Kidney (tissue), 13 donors: ENCODE data around the gene SMIM45.

Experiments used
- DNase-seq, 5 donors: peaks; one replicate each; pipeline ENCODE4 v3.0.0-alpha.2; 2013 to 2020
- FAIRE-seq: peaks from 2 replicates; lab custom pipeline; 2012; peaks lifted over from hg19 to GRCh38; lab: Jason Lieb, UNC
- H3K27ac ChIP-seq, 2 donors: one replicate each; pipeline ENCODE4 v1.7.0; 2013; ENCODE audit warnings: low read depth in 2 of 2, low read length in 2 of 2, inconsistent platforms in 1 of 2
- H3K27me3 ChIP-seq: one replicate; pipeline ENCODE4 v1.7.1; 2013; ENCODE audit warnings: low read length, inconsistent platforms; ENCODE audit not compliant: control insufficient read depth, insufficient read depth
- H3K36me3 ChIP-seq, 3 donors: one replicate each; pipeline versions ENCODE4 v1.7.0 to v1.7.1; 2013; ENCODE audit warnings: low read length in 3 of 3, control low read depth in 1 of 3, inconsistent platforms in 1 of 3; ENCODE audit not compliant: insufficient read depth in 3 of 3, control insufficient read depth in 2 of 3
- H3K4me1 ChIP-seq, 3 donors: one replicate each; pipeline versions ENCODE4 v1.7.0 to v1.7.1; 2013; ENCODE audit warnings: low read length in 3 of 3, inconsistent platforms in 1 of 3, low read depth in 1 of 3; ENCODE audit not compliant: control insufficient read depth in 2 of 3, insufficient read depth in 2 of 3
- H3K4me3 ChIP-seq, 3 donors: one replicate each; pipeline versions ENCODE4 v1.7.0 to v1.8.1; 2013; ENCODE audit warnings: low read length in 3 of 3, control low read depth in 1 of 3, inconsistent platforms in 1 of 3
- H3K9ac ChIP-seq, 3 donors: one replicate each; pipeline versions ENCODE4 v1.7.0 to v1.7.1; 2013; ENCODE audit warnings: low read length in 3 of 3, control low read depth in 1 of 3, inconsistent platforms in 1 of 3
- H3K9me3 ChIP-seq, 3 donors: one replicate each; pipeline versions ENCODE4 v1.7.0 to v1.7.1; 2013; ENCODE audit warnings: low read length in 3 of 3, control low read depth in 1 of 3, inconsistent platforms in 1 of 3; ENCODE audit not compliant: control insufficient read depth in 2 of 3, insufficient read depth in 1 of 3
- CTCF ChIP-seq: IDR thresholded peaks from 3 replicates; pipeline ENCODE4 v1.5.1; 2012; ENCODE audit warnings: mild to moderate bottlenecking, moderate library complexity, borderline replicate concordance; ENCODE audit not compliant: insufficient read depth; ENCODE audit errors: extremely low read depth
- intact Hi-C: fragments of 100-400 bp; cut with DNase I; formaldehyde crosslinking; loops from one replicate; pipeline ENCODE4 v1.11.1; 2022
- donor health status: control.
- donor health status: control.
- donor health status: control.
- donor health status: control.
- donor health status: control.
- donor health status: DM: yes; HTN: yes; CAD: no.
- donor health status: Normal renal cell carcinoma (clear cell type).

SMIM45 gene

GRCh38 chr22:41911001-41911611 lies 40.8 kb upstream of the SMIM45 start:
- H3K4me1 ChIP-seq, result peaks cover 0 to 12% (median 0%) of the 10 kb centered on the region in 3 donors
- intact Hi-C loops, result no loop called here
- FAIRE-seq, result no peak

GRCh38 chr22:41912338-41913039 lies 39.5 kb upstream of the SMIM45 start:
- FAIRE-seq (no peak), DNase-seq (no peak)
- Histone ChIP-seq H3K9ac (no peak overlapping the region), H3K36me3 (no peaks in the 10 kb centered on the region), H3K27ac (no peak overlapping the region), H3K4me1 (peaks cover 0 to 12% (median 0%) of the 10 kb centered on the region in 3 donors), H3K9me3 (no peaks in the 10 kb centered on the region), H3K27me3 (peaks cover 31% of the 10 kb centered on the region), H3K4me3 (no peak overlapping the region)
- TF ChIP-seq CTCF, result no peak
- intact Hi-C loops, result no loop called here

More at GRCh38 chr22:41911001-41911611, 40.8 kb upstream of the SMIM45 start:
- Histone ChIP-seq H3K27me3 (peaks cover 28% of the 10 kb centered on the region), H3K9ac (no peak overlapping the region), H3K4me3 (no peak overlapping the region), H3K27ac (no peak overlapping the region), H3K36me3 (no peaks in the 10 kb centered on the region), H3K9me3 (no peaks in the 10 kb centered on the region)
- DNase-seq, result no peak
- no peak for TF ChIP-seq CTCF

- peaks cover 31% of the 10 kb centered on the region for H3K27me3 ChIP-seq
- H3K9ac ChIP-seq, result no peak overlapping the region
- intact Hi-C loops, result no loop called here
- no peak for DNase-seq
- H3K4me1 ChIP-seq, result peaks cover 0 to 12% (median 0%) of the 10 kb centered on the region in 3 donors
- no peak for FAIRE-seq
- no peak for TF ChIP-seq CTCF
- no peak overlapping the region for H3K4me3 ChIP-seq
- no peak overlapping the region for H3K27ac ChIP-seq
- H3K36me3 ChIP-seq, result no peaks in the 10 kb centered on the region
- no peaks in the 10 kb centered on the region for H3K9me3 ChIP-seq
Observed at GRCh38 chr22:41913040-41913719, 38.8 kb upstream of the SMIM45 start.
